Mesendoderm (in vitro differentiated cells): ENCODE measurements around the gene PCK1.
A peak's percentile ranks its signal among the peaks of the same experiment; 100 is the strongest.

Experiments
- DNase-seq: peaks from one replicate; pipeline ENCODE4 v3.0.0; 2013
- H2AK5ac ChIP-seq: 2 replicates; pipeline ENCODE4 v1.6.1; 2013; ENCODE audit warnings: low read length, inconsistent platforms
- H2BK120ac ChIP-seq: 2 replicates; pipeline ENCODE4 v1.6.1; 2013; ENCODE audit warnings: low read depth, mild to moderate bottlenecking, low read length, moderate library complexity, mixed read lengths
- H2BK15ac ChIP-seq: replicated peaks from 2 replicates; pipeline ENCODE4 v1.6.1; 2013; ENCODE audit warnings: low read depth, mild to moderate bottlenecking, moderate library complexity
- H2BK5ac ChIP-seq: 2 replicates; pipeline ENCODE4 v1.6.1; 2013; ENCODE audit warnings: low read length, inconsistent platforms
- H3K18ac ChIP-seq: 2 replicates; pipeline ENCODE4 v1.6.1; 2013; ENCODE audit warnings: mild to moderate bottlenecking, low read length, mixed read lengths
- H3K23ac ChIP-seq: one replicate; pipeline ENCODE4 v1.6.1; 2013; ENCODE audit warnings: low read length
- H3K27ac ChIP-seq: 2 replicates; pipeline ENCODE4 v1.5.1; 2013; ENCODE audit warnings: low read depth, mild to moderate bottlenecking, inconsistent platforms, low read length, moderate library complexity
- H3K27me3 ChIP-seq: 2 replicates; pipeline ENCODE4 v1.6.1; 2013; ENCODE audit warnings: low read length, control low read depth, mild to moderate bottlenecking, inconsistent platforms; ENCODE audit not compliant: insufficient read depth, poor library complexity
- H3K36me3 ChIP-seq: 2 replicates; pipeline ENCODE4 v1.6.1; 2013; ENCODE audit warnings: low read length, inconsistent platforms; ENCODE audit not compliant: control insufficient read depth, insufficient read depth
- H3K4ac ChIP-seq: one replicate; pipeline ENCODE4 v1.6.1; 2013; ENCODE audit warnings: low read depth, mild to moderate bottlenecking, low read length, moderate library complexity
- H3K4me1 ChIP-seq: 2 replicates; pipeline ENCODE4 v1.6.1; 2013; ENCODE audit warnings: low read depth, low read length, inconsistent platforms; ENCODE audit not compliant: control insufficient read depth
- H3K4me2 ChIP-seq: 2 replicates; pipeline ENCODE4 v1.6.1; 2013; ENCODE audit warnings: low read length
- H3K4me3 ChIP-seq: 2 replicates; pipeline ENCODE4 v1.5.1; 2013; ENCODE audit warnings: mild to moderate bottlenecking, low read length
- H3K56ac ChIP-seq: one replicate; pipeline ENCODE4 v1.6.1; 2013; ENCODE audit warnings: low read length
- H3K79me1 ChIP-seq: 2 replicates; pipeline ENCODE4 v1.6.1; 2013; ENCODE audit warnings: low read length, inconsistent platforms
- H3K79me2 ChIP-seq: 2 replicates; pipeline ENCODE4 v1.6.1; 2013; ENCODE audit warnings: mild to moderate bottlenecking, low read length; ENCODE audit not compliant: control insufficient read depth, insufficient read depth
- H3K9ac ChIP-seq: 2 replicates; pipeline ENCODE4 v1.6.1; 2013; ENCODE audit warnings: low read length, inconsistent platforms
- H4K5ac ChIP-seq: one replicate; pipeline ENCODE4 v1.6.1; 2013; ENCODE audit warnings: low read length
- H4K8ac ChIP-seq: one replicate; pipeline ENCODE4 v1.6.1; 2013; ENCODE audit warnings: low read depth, mild to moderate bottlenecking, control low read depth, low read length, moderate library complexity
- WGBS: extraction: QIAGEN DNeasy Blood & Tissue Kit; methylation state at CpG from one replicate; pipeline ENCODE4 v1.1.7; 2013; ENCODE audit warnings: low lambda C conversion rate, missing lambda C conversion rate; ENCODE audit not compliant: insufficient coverage; ENCODE audit errors: extremely low coverage; 5-methylcytosine and 5-hydroxymethylcytosine counted together

PCK1 gene

GRCh38 chr20:57581202-57582028 lies 20.5 kb downstream of the PCK1 start:
- H2BK120ac ChIP-seq: no peak overlapping the region
- no CpG with 5 or more reads among the region's 14 CpGs for WGBS
- no peaks in the 10 kb centered on the region for H3K79me1 ChIP-seq
- H3K56ac ChIP-seq: no peak overlapping the region
- no peak overlapping the region for H3K23ac ChIP-seq
- no peak overlapping the region for H3K4me3 ChIP-seq
- H3K4me2 ChIP-seq: no peak overlapping the region
- H4K5ac ChIP-seq: no peak overlapping the region
- H4K8ac ChIP-seq: no peak overlapping the region
- no peak overlapping the region for H2AK5ac ChIP-seq
- H3K18ac ChIP-seq: no peak overlapping the region
- H3K4me1 ChIP-seq: no peaks in the 10 kb centered on the region
- DNase-seq: no peak
- H3K9ac ChIP-seq: no peak overlapping the region
- H2BK5ac ChIP-seq: no peak overlapping the region
- H3K79me2 ChIP-seq: no peaks in the 10 kb centered on the region
- H3K4ac ChIP-seq: no peak overlapping the region
- no peaks in the 10 kb centered on the region for H3K27me3 ChIP-seq
- H2BK15ac ChIP-seq: no peak overlapping the region
- H3K27ac ChIP-seq: no peak overlapping the region
- H3K36me3 ChIP-seq: no peaks in the 10 kb centered on the region

GRCh38 chr20:57582029-57582378 lies 21.1 kb downstream of the PCK1 start:
- Histone ChIP-seq H4K5ac (no peak overlapping the region), H3K18ac (no peak overlapping the region), H2BK5ac (no peak overlapping the region), H3K23ac (no peak overlapping the region), H3K9ac (no peak overlapping the region), H3K4me3 (no peak overlapping the region), H3K27ac (no peak overlapping the region), H3K36me3 (no peaks in the 10 kb centered on the region), H3K4me1 (no peaks in the 10 kb centered on the region), H2BK15ac (no peak overlapping the region), H3K4me2 (no peak overlapping the region), H4K8ac (no peak overlapping the region), H3K79me2 (no peaks in the 10 kb centered on the region), H3K27me3 (no peaks in the 10 kb centered on the region), H2BK120ac (no peak overlapping the region), H3K79me1 (no peaks in the 10 kb centered on the region), H3K4ac (no peak overlapping the region), H3K56ac (no peak overlapping the region), H2AK5ac (no peak overlapping the region)
- no peak for DNase-seq
- no CpG with 5 or more reads among the region's 5 CpGs for WGBS

DNA sequence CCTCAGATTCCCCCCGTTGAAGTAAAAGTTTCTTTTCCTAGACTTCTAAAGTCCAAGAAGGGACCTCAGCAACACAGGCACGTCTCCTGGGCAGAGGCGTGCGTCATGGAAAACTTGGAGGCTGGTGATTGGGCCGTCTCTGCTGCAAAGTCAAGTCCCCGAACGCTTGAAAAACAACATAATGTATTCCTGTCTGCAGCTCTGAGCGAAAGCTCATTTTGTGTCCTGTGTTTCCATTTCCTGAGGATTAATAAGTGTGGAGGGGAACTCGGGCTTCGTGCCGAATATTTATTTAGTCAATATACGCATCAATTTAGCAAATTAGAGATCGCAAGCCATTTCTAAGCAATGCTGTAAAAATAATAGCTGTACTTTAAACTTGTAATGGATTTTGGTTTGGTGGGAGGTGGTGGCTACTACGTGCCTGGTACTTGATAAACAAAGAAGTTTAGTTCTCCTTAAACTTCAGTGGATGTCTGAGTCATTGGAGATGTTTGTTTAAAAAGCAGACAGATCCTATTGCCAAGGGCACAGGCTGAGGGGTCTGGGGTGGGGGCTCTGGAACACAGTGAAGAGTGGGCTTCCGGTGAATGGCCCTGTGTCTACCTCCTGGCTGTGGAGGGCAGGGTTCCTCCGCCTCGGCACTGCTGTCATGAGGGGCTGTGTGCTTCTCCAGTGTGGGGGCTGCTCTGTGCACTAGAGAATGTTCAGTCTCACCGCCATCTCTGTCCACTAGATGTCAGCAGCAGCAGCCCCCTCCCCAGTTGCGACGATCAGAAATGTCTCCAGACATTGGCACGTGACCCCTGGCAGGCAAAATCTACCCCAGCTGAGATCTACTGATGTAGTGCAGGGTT lies 21.8 kb downstream of the PCK1 start:
- Histone ChIP-seq H3K4ac (no peak overlapping the region), H2BK15ac (no peak overlapping the region), H2BK120ac (no peak overlapping the region), H3K4me1 (no peaks in the 10 kb centered on the region), H2AK5ac (no peak overlapping the region), H3K56ac (peak overlapping the region; percentile 34), H4K5ac (no peak overlapping the region), H3K79me1 (no peaks in the 10 kb centered on the region), H3K27ac (no peak overlapping the region), H3K23ac (no peak overlapping the region), H4K8ac (no peak overlapping the region), H3K4me3 (no peak overlapping the region), H3K9ac (no peak overlapping the region), H3K27me3 (no peaks in the 10 kb centered on the region), H2BK5ac (no peak overlapping the region), H3K4me2 (no peak overlapping the region), H3K79me2 (no peaks in the 10 kb centered on the region), H3K36me3 (no peaks in the 10 kb centered on the region), H3K18ac (no peak overlapping the region)
- peak; percentile 56 for DNase-seq
- no CpG with 5 or more reads among the region's 21 CpGs for WGBS

DNA sequence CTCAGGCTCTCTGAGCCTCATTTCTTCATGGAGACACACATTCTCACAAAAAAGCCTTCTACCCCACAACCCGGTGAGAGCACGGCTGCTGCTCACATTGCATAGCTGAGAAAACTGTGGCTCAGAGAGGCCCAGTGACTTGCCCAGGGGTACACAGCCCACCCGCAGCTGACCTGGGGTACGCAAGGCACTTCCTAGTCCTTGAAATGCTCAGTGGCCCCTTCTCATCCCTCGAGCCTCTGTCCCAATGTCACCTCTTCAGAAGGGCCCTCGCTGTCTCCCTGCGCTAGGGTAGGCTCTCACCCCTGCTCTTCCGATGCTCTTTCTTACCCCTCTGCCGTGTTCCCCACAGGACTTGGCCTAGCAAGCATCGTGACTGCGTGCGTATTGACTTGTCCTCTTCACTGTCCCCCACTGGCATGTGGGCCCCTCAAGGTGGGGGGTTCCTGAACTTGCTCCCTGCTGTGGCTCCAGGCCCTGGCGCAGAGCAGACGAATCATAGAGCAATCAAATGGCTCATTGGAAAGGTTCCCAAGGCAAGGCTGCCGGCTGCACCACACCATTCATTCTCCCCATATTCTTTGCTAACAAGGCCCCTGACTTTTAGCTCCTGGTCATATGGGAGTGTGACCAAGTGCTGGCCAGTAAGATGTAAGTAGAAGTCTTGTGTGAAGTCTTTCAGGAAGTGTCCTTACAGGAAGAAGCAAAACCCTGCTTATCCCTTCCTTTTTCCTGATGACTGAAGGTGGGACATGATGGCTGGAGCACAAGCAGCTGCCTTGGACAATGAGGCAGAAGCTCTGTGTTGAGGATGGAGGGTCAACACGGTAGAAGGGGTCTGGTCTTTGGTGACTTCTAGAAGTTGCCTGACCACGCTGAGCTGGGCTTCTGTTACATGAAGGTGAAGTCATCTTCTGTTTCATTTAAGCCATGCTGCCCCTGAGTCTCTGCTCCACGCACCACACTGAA lies 22.7 kb downstream of the PCK1 start:
- Histone ChIP-seq H3K56ac (no peak overlapping the region), H4K8ac (no peak overlapping the region), H2BK15ac (no peak overlapping the region), H3K27me3 (no peaks in the 10 kb centered on the region), H3K79me1 (no peaks in the 10 kb centered on the region), H3K9ac (no peak overlapping the region), H3K4ac (no peak overlapping the region), H3K23ac (no peak overlapping the region), H2BK120ac (no peak overlapping the region), H3K79me2 (no peaks in the 10 kb centered on the region), H2BK5ac (no peak overlapping the region), H4K5ac (no peak overlapping the region), H3K4me3 (no peak overlapping the region), H3K18ac (no peak overlapping the region), H3K36me3 (no peaks in the 10 kb centered on the region), H3K27ac (no peak overlapping the region), H2AK5ac (no peak overlapping the region), H3K4me2 (no peak overlapping the region), H3K4me1 (no peaks in the 10 kb centered on the region)
- no CpG with 5 or more reads among the region's 18 CpGs for WGBS
- no peak for DNase-seq

GRCh38 chr20:57584768-57585461 lies 24.0 kb downstream of the PCK1 start:
- no peak overlapping the region for H3K23ac ChIP-seq
- H3K4me1 ChIP-seq: no peaks in the 10 kb centered on the region

More at GRCh38 chr20:57584768-57585461, 24.0 kb downstream of the PCK1 start:
- Histone ChIP-seq H3K56ac (no peak overlapping the region), H3K79me2 (no peaks in the 10 kb centered on the region), H3K18ac (no peak overlapping the region), H2BK5ac (no peak overlapping the region), H3K4ac (no peak overlapping the region), H3K9ac (no peak overlapping the region), H3K27ac (no peak overlapping the region), H3K27me3 (no peaks in the 10 kb centered on the region), H3K79me1 (no peaks in the 10 kb centered on the region), H3K4me2 (no peak overlapping the region), H2BK120ac (no peak overlapping the region), H2AK5ac (no peak overlapping the region), H4K8ac (no peak overlapping the region), H2BK15ac (no peak overlapping the region), H4K5ac (no peak overlapping the region), H3K36me3 (no peaks in the 10 kb centered on the region), H3K4me3 (no peak overlapping the region)
- no CpG with 5 or more reads among the region's 8 CpGs for WGBS
- DNase-seq: no peak
